ENCODE measurements around the gene HTT.

The HTT gene

GRCh38 chr4:3235581-3235980 is 161.1 kb downstream of the HTT start:
- H3K27me3 ChIP-seq (ENCODE audit: insufficient read depth, poor library complexity, severe bottlenecking), result no peaks in the 10 kb centered on the region
- H3K4me3 ChIP-seq (replicated peaks; ENCODE audit: insufficient read depth, low read length), result no peak overlapping the region
- TF ChIP-seq CTCF (IDR thresholded peaks at IDR 0.05; ENCODE audit: insufficient read depth, low read length), result no peak
- TF ChIP-seq REST (IDR thresholded peaks at IDR 0.05; ENCODE audit: insufficient replicate concordance, low read depth), result no peak
- TF ChIP-seq SPI1 (IDR thresholded peaks at IDR 0.05; ENCODE audit: borderline replicate concordance, low read depth), result no peak
- TF ChIP-seq POLR2AphosphoS5 (IDR thresholded peaks at IDR 0.05; ENCODE audit: low read depth), result no peak
- no peak for TF ChIP-seq GABPA (IDR thresholded peaks at IDR 0.05; ENCODE audit: low read depth)
- no peak overlapping the region for H3K27ac ChIP-seq (replicated peaks)
- no peak for DNase-seq (ENCODE audit: low read depth in 1 of 2, low spot score in 1 of 2)

DNA sequence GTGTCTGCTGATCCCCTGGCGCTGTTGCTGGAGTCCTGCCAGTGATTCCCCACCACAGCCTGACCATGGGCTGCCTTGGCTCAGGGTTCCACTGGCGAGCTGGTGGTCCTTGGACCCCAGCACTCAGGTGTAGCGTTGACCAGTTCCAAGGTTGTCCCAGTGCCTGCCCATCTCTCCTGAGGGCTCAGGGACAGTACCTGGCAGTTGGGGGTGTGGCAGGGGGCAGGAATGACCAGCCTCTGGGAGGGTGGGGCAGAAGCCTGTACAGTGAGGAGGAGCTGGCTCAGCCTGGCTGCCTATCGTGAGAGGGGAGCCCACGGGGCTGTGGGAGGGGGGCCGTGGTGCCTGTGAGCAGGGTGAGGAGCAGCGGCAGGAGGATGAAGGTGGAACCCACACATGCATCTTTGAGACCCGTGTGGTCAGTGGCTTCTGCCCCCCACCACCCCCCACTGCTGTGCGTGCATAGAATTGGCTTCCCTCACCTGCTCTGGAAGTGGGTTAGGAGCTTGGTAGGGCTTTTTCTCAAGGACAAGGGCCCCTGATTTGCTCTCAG is 161.9 kb downstream of the HTT start:
- Histone ChIP-seq H3K27ac (replicated peaks) (no peak overlapping the region), H3K27me3 (ENCODE audit: insufficient read depth, poor library complexity, severe bottlenecking) (no peaks in the 10 kb centered on the region), H3K4me3 (replicated peaks; ENCODE audit: insufficient read depth, low read length) (no peak overlapping the region)
- no peak for TF ChIP-seq POLR2AphosphoS5 (IDR thresholded peaks at IDR 0.05; ENCODE audit: low read depth)
- TF ChIP-seq REST (IDR thresholded peaks at IDR 0.05; ENCODE audit: insufficient replicate concordance, low read depth), result no peak
- no peak for TF ChIP-seq SPI1 (IDR thresholded peaks at IDR 0.05; ENCODE audit: borderline replicate concordance, low read depth)
- TF ChIP-seq GABPA (IDR thresholded peaks at IDR 0.05; ENCODE audit: low read depth), result no peak
- no peak for TF ChIP-seq CTCF (IDR thresholded peaks at IDR 0.05; ENCODE audit: insufficient read depth, low read length)
- no peak for DNase-seq (ENCODE audit: low read depth in 1 of 2, low spot score in 1 of 2)

- no peak overlapping the region for H3K4me3 ChIP-seq (replicated peaks; ENCODE audit: insufficient read depth, low read length)
- H3K27me3 ChIP-seq (ENCODE audit: insufficient read depth, poor library complexity, severe bottlenecking), result no peaks in the 10 kb centered on the region
- TF ChIP-seq REST (IDR thresholded peaks at IDR 0.05; ENCODE audit: insufficient replicate concordance, low read depth) (no peak), SPI1 (IDR thresholded peaks at IDR 0.05; ENCODE audit: borderline replicate concordance, low read depth) (no peak), GABPA (IDR thresholded peaks at IDR 0.05; ENCODE audit: low read depth) (no peak), POLR2AphosphoS5 (IDR thresholded peaks at IDR 0.05; ENCODE audit: low read depth) (no peak), CTCF (IDR thresholded peaks at IDR 0.05; ENCODE audit: insufficient read depth, low read length) (no peak)
- H3K27ac ChIP-seq (replicated peaks), result no peak overlapping the region
- no peak for DNase-seq (ENCODE audit: low read depth in 1 of 2, low spot score in 1 of 2)
Observed at GRCh38 chr4:3237266-3237665, 162.8 kb downstream of the HTT start.
